ENCODE measurements around the gene CDH18.

CDH18 gene

GRCh38 chr5:19536387-19536786 is 451.6 kb downstream of the CDH18 start:
- WGBS (ENCODE audit: extremely low coverage, insufficient coverage, low lambda C conversion rate) = no CpG with 5 or more reads among the region's 4 CpGs
- no peak for DNase-seq

GRCh38 chr5:19534751-19535150 is 453.2 kb downstream of the CDH18 start:
- Histone ChIP-seq H3K56ac (ENCODE audit: low read length) (no peak overlapping the region), H3K27me3 (ENCODE audit: insufficient read depth, low read length, poor library complexity) (no peaks in the 10 kb centered on the region), H3K79me1 (ENCODE audit: low read length) (no peaks in the 10 kb centered on the region), H3K27ac (ENCODE audit: low read depth, low read length) (no peak overlapping the region), H3K4me3 (ENCODE audit: low read length) (no peak overlapping the region), H3K18ac (ENCODE audit: low read length) (no peak overlapping the region), H4K8ac (ENCODE audit: low read depth, low read length) (no peak overlapping the region), H2BK5ac (ENCODE audit: low read length) (no peak overlapping the region), H3K4me2 (ENCODE audit: low read length) (no peak overlapping the region), H2BK15ac (replicated peaks; ENCODE audit: low read depth) (no peak overlapping the region), H3K4ac (ENCODE audit: low read depth, low read length) (no peak overlapping the region), H2BK120ac (ENCODE audit: low read depth, low read length) (no peak overlapping the region), H3K36me3 (ENCODE audit: control insufficient read depth, insufficient read depth, low read length) (no peaks in the 10 kb centered on the region), H3K9ac (ENCODE audit: low read length) (no peak overlapping the region), H4K5ac (ENCODE audit: low read length) (no peak overlapping the region), H3K4me1 (ENCODE audit: control insufficient read depth, low read depth, low read length) (no peaks in the 10 kb centered on the region), H3K79me2 (ENCODE audit: control insufficient read depth, insufficient read depth, low read length) (no peaks in the 10 kb centered on the region), H2AK5ac (ENCODE audit: low read length) (no peak overlapping the region), H3K23ac (ENCODE audit: low read length) (no peak overlapping the region)
- no CpG with 5 or more reads among the region's 1 CpG for WGBS (ENCODE audit: extremely low coverage, insufficient coverage, low lambda C conversion rate)
- no peak for DNase-seq

More at GRCh38 chr5:19536387-19536786, 451.6 kb downstream of the CDH18 start:
- Histone ChIP-seq H3K4me2 (ENCODE audit: low read length) (no peak overlapping the region), H3K79me1 (ENCODE audit: low read length) (no peaks in the 10 kb centered on the region), H2BK15ac (replicated peaks; ENCODE audit: low read depth) (no peak overlapping the region), H3K18ac (ENCODE audit: low read length) (no peak overlapping the region), H3K23ac (ENCODE audit: low read length) (no peak overlapping the region), H3K36me3 (ENCODE audit: control insufficient read depth, insufficient read depth, low read length) (no peaks in the 10 kb centered on the region), H2BK120ac (ENCODE audit: low read depth, low read length) (no peak overlapping the region), H3K9ac (ENCODE audit: low read length) (no peak overlapping the region), H2AK5ac (ENCODE audit: low read length) (no peak overlapping the region), H2BK5ac (ENCODE audit: low read length) (no peak overlapping the region), H4K8ac (ENCODE audit: low read depth, low read length) (no peak overlapping the region), H3K27me3 (ENCODE audit: insufficient read depth, low read length, poor library complexity) (no peaks in the 10 kb centered on the region), H3K4me1 (ENCODE audit: control insufficient read depth, low read depth, low read length) (no peaks in the 10 kb centered on the region), H3K27ac (ENCODE audit: low read depth, low read length) (no peak overlapping the region), H3K4me3 (ENCODE audit: low read length) (no peak overlapping the region), H3K56ac (ENCODE audit: low read length) (no peak overlapping the region), H3K79me2 (ENCODE audit: control insufficient read depth, insufficient read depth, low read length) (no peaks in the 10 kb centered on the region), H3K4ac (ENCODE audit: low read depth, low read length) (no peak overlapping the region), H4K5ac (ENCODE audit: low read length) (no peak overlapping the region)

DNA sequence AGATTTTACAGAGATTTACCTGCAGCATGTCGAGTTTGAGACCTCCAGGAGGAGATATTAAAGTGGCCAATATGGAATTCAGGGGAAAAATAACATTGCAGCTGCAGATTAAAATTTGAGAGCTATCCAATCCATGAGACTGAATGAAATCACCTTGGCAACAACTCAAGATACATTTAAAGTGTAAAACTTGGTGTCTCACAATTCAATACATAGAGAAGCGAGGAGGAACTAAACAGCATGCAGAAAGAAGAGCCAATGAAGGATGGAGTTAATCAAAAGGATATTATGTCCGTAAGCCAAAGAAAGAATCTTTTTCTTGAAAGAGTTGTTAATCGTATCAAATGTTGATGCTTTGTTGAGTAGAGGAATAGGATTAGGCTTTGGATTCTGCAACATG is 455.1 kb downstream of the CDH18 start:
- no peak overlapping the region for H3K4ac ChIP-seq (ENCODE audit: low read depth, low read length)
- H3K4me3 ChIP-seq (ENCODE audit: low read length) = no peak overlapping the region
- no peak for DNase-seq
- no peaks in the 10 kb centered on the region for H3K27me3 ChIP-seq (ENCODE audit: insufficient read depth, low read length, poor library complexity)
- no peak overlapping the region for H2BK5ac ChIP-seq (ENCODE audit: low read length)
- no peak overlapping the region for H2BK120ac ChIP-seq (ENCODE audit: low read depth, low read length)
- H4K5ac ChIP-seq (ENCODE audit: low read length) = no peak overlapping the region
- H2AK5ac ChIP-seq (ENCODE audit: low read length) = no peak overlapping the region
- no peak overlapping the region for H3K9ac ChIP-seq (ENCODE audit: low read length)
- no peak overlapping the region for H3K4me2 ChIP-seq (ENCODE audit: low read length)
- H4K8ac ChIP-seq (ENCODE audit: low read depth, low read length) = no peak overlapping the region
- no peak overlapping the region for H3K23ac ChIP-seq (ENCODE audit: low read length)
- 100% methylated on average over 1 of the region's 4 CpGs for WGBS (ENCODE audit: extremely low coverage, insufficient coverage, low lambda C conversion rate)
- no peak overlapping the region for H3K56ac ChIP-seq (ENCODE audit: low read length)
- no peaks in the 10 kb centered on the region for H3K36me3 ChIP-seq (ENCODE audit: control insufficient read depth, insufficient read depth, low read length)
- H2BK15ac ChIP-seq (replicated peaks; ENCODE audit: low read depth) = no peak overlapping the region
- no peaks in the 10 kb centered on the region for H3K79me2 ChIP-seq (ENCODE audit: control insufficient read depth, insufficient read depth, low read length)
- H3K18ac ChIP-seq (ENCODE audit: low read length) = no peak overlapping the region
- no peaks in the 10 kb centered on the region for H3K79me1 ChIP-seq (ENCODE audit: low read length)
- no peaks in the 10 kb centered on the region for H3K4me1 ChIP-seq (ENCODE audit: control insufficient read depth, low read depth, low read length)
- no peak overlapping the region for H3K27ac ChIP-seq (ENCODE audit: low read depth, low read length)

DNA sequence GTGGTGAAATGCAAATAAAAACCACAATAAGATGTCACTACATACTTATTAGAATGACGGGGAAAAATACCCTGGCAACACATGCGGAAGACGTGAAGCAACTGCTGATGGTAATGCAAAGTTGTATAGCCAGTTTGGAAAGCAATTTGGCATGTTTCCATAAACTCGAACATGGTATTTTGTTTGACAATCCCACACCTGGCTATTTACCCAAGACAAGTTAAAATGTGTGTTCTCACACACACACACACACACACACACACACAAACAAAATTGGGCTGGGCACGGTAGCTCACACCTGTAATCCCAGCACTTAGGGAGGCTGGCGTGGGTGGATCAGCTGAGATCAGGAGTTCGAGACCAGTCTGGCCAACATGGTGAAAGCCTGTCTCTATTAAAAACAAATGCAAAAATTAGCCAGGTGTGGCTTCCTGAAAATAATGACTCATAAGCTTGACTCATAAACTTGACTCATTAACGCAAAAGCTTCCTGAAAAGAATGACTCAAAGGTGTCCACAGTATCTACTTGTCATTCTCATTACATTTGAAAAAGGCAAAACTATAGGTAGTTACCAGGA is 456.5 kb downstream of the CDH18 start:
- H2AK5ac ChIP-seq (ENCODE audit: low read length) = no peak overlapping the region
- no peak overlapping the region for H3K4me3 ChIP-seq (ENCODE audit: low read length)
- H3K36me3 ChIP-seq (ENCODE audit: control insufficient read depth, insufficient read depth, low read length) = no peaks in the 10 kb centered on the region
- H2BK120ac ChIP-seq (ENCODE audit: low read depth, low read length) = no peak overlapping the region
- H3K27ac ChIP-seq (ENCODE audit: low read depth, low read length) = no peak overlapping the region
- H3K9ac ChIP-seq (ENCODE audit: low read length) = no peak overlapping the region
- no peaks in the 10 kb centered on the region for H3K79me1 ChIP-seq (ENCODE audit: low read length)
- H3K27me3 ChIP-seq (ENCODE audit: insufficient read depth, low read length, poor library complexity) = no peaks in the 10 kb centered on the region
- H3K4me2 ChIP-seq (ENCODE audit: low read length) = no peak overlapping the region
- H3K18ac ChIP-seq (ENCODE audit: low read length) = no peak overlapping the region
- no peak overlapping the region for H3K56ac ChIP-seq (ENCODE audit: low read length)
- H2BK5ac ChIP-seq (ENCODE audit: low read length) = no peak overlapping the region
- H4K8ac ChIP-seq (ENCODE audit: low read depth, low read length) = no peak overlapping the region
- H3K4me1 ChIP-seq (ENCODE audit: control insufficient read depth, low read depth, low read length) = no peaks in the 10 kb centered on the region
- no peaks in the 10 kb centered on the region for H3K79me2 ChIP-seq (ENCODE audit: control insufficient read depth, insufficient read depth, low read length)
- no peak overlapping the region for H3K4ac ChIP-seq (ENCODE audit: low read depth, low read length)
- H3K23ac ChIP-seq (ENCODE audit: low read length) = no peak overlapping the region
- WGBS (ENCODE audit: extremely low coverage, insufficient coverage, low lambda C conversion rate) = no CpG with 5 or more reads among the region's 8 CpGs
- DNase-seq = no peak
- no peak overlapping the region for H2BK15ac ChIP-seq (replicated peaks; ENCODE audit: low read depth)
- H4K5ac ChIP-seq (ENCODE audit: low read length) = no peak overlapping the region

- no peak overlapping the region for H3K9ac ChIP-seq (ENCODE audit: low read length)
- H3K36me3 ChIP-seq (ENCODE audit: control insufficient read depth, insufficient read depth, low read length) = no peaks in the 10 kb centered on the region
- no peaks in the 10 kb centered on the region for H3K4me1 ChIP-seq (ENCODE audit: control insufficient read depth, low read depth, low read length)
- no peak overlapping the region for H2BK15ac ChIP-seq (replicated peaks; ENCODE audit: low read depth)
- no peak overlapping the region for H2BK120ac ChIP-seq (ENCODE audit: low read depth, low read length)
- no peak for DNase-seq
- H3K79me1 ChIP-seq (ENCODE audit: low read length) = no peaks in the 10 kb centered on the region
- no peak overlapping the region for H4K8ac ChIP-seq (ENCODE audit: low read depth, low read length)
- no peak overlapping the region for H2AK5ac ChIP-seq (ENCODE audit: low read length)
- H4K5ac ChIP-seq (ENCODE audit: low read length) = no peak overlapping the region
- H2BK5ac ChIP-seq (ENCODE audit: low read length) = no peak overlapping the region
- H3K18ac ChIP-seq (ENCODE audit: low read length) = no peak overlapping the region
- no peak overlapping the region for H3K23ac ChIP-seq (ENCODE audit: low read length)
- H3K27ac ChIP-seq (ENCODE audit: low read depth, low read length) = no peak overlapping the region
- H3K79me2 ChIP-seq (ENCODE audit: control insufficient read depth, insufficient read depth, low read length) = no peaks in the 10 kb centered on the region
- no peak overlapping the region for H3K4ac ChIP-seq (ENCODE audit: low read depth, low read length)
- H3K27me3 ChIP-seq (ENCODE audit: insufficient read depth, low read length, poor library complexity) = no peaks in the 10 kb centered on the region
- whole genome bisulfite sequencing (ENCODE audit: extremely low coverage, insufficient coverage, low lambda C conversion rate) = no CpG with 5 or more reads among the region's 2 CpGs
- no peak overlapping the region for H3K56ac ChIP-seq (ENCODE audit: low read length)
- no peak overlapping the region for H3K4me2 ChIP-seq (ENCODE audit: low read length)
- no peak overlapping the region for H3K4me3 ChIP-seq (ENCODE audit: low read length)
Observed at GRCh38 chr5:19519448-19519847, 468.6 kb downstream of the CDH18 start.

DNA sequence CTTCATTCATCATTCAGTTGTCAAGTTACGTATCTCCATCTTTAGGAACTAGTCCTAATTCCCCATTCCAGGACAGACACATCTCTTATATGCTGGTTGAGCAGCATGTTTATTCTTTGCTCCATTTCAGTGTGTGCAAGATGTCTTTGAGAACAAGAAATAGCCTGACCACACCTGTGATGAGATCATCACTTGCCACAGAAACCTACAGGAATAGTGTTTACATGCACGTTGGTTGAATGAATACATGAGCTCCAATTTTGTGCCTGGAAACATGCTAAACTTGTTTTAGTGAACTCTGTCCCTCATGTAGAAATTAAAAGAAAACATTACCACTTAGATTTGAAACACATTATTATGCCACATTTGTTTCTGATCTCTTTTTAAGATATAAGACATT is 489.1 kb downstream of the CDH18 start:
- Histone ChIP-seq H2BK5ac (ENCODE audit: low read length) (no peak overlapping the region), H3K23ac (ENCODE audit: low read length) (no peak overlapping the region), H3K4ac (ENCODE audit: low read depth, low read length) (no peak overlapping the region), H2AK5ac (ENCODE audit: low read length) (no peak overlapping the region), H4K8ac (ENCODE audit: low read depth, low read length) (no peak overlapping the region), H3K4me2 (ENCODE audit: low read length) (no peak overlapping the region), H3K27ac (ENCODE audit: low read depth, low read length) (no peak overlapping the region), H3K56ac (ENCODE audit: low read length) (no peak overlapping the region), H2BK120ac (ENCODE audit: low read depth, low read length) (no peak overlapping the region), H3K27me3 (ENCODE audit: insufficient read depth, low read length, poor library complexity) (no peaks in the 10 kb centered on the region), H4K5ac (ENCODE audit: low read length) (no peak overlapping the region), H3K4me3 (ENCODE audit: low read length) (no peak overlapping the region), H3K4me1 (ENCODE audit: control insufficient read depth, low read depth, low read length) (no peaks in the 10 kb centered on the region), H3K18ac (ENCODE audit: low read length) (no peak overlapping the region), H3K79me2 (ENCODE audit: control insufficient read depth, insufficient read depth, low read length) (no peaks in the 10 kb centered on the region), H2BK15ac (replicated peaks; ENCODE audit: low read depth) (no peak overlapping the region), H3K79me1 (ENCODE audit: low read length) (no peaks in the 10 kb centered on the region), H3K9ac (ENCODE audit: low read length) (no peak overlapping the region), H3K36me3 (ENCODE audit: control insufficient read depth, insufficient read depth, low read length) (no peaks in the 10 kb centered on the region)
- WGBS (ENCODE audit: extremely low coverage, insufficient coverage, low lambda C conversion rate) = no CpG with 5 or more reads among the region's 2 CpGs
- DNase-seq = no peak
